Mucosa of rectum (tissue), 2 donors: ENCODE measurements around the gene CHSY3.

Experiments
- H3K27ac ChIP-seq, 2 donors: one replicate each; pipeline ENCODE4 v1.7.0; 2013; ENCODE audit warnings: inconsistent platforms in 2 of 2, low read depth in 2 of 2, low read length in 2 of 2
- H3K27me3 ChIP-seq, 2 donors: one replicate each; pipeline ENCODE4 v1.7.0; 2013; ENCODE audit warnings: low read length in 2 of 2; ENCODE audit not compliant: control insufficient read depth in 2 of 2, insufficient read depth in 2 of 2
- H3K36me3 ChIP-seq, 2 donors: one replicate each; pipeline ENCODE4 v1.7.0; 2013; ENCODE audit warnings: low read length in 2 of 2; ENCODE audit not compliant: control insufficient read depth in 2 of 2, insufficient read depth in 2 of 2
- H3K4me1 ChIP-seq, 2 donors: one replicate each; pipeline ENCODE4 v1.7.0; 2013; ENCODE audit warnings: low read length in 2 of 2, mild to moderate bottlenecking in 1 of 2; ENCODE audit not compliant: control insufficient read depth in 2 of 2, insufficient read depth in 2 of 2
- H3K4me3 ChIP-seq, 2 donors: one replicate each; pipeline ENCODE4 v1.7.0; 2013; ENCODE audit warnings: low read length in 2 of 2
- H3K9ac ChIP-seq, 2 donors: one replicate each; pipeline ENCODE4 v1.7.0; 2013; ENCODE audit warnings: low read length in 2 of 2, low read depth in 1 of 2, mild to moderate bottlenecking in 1 of 2
- H3K9me3 ChIP-seq, 2 donors: one replicate each; pipeline ENCODE4 v1.7.0; 2013; ENCODE audit warnings: low read length in 2 of 2; ENCODE audit not compliant: control insufficient read depth in 2 of 2
- donor health status: healthy.
- donor health status: Normal muscosa, but diverticular disease.

CHSY3 gene

GRCh38 chr5:129904102-129904666 is at the start of gene CHSY3:
Gene CHSY3 (plus strand): TSS chr5:129904465.
- Histone ChIP-seq H3K9me3 (no peaks in the 10 kb centered on the region), H3K9ac (peak within 1 kb of the TSS; percentile 24 to 57), H3K4me1 (peaks cover 7 to 15% of the 10 kb centered on the region in 2 donors), H3K27me3 (peaks cover 12 to 23% of the 10 kb centered on the region in 2 donors), H3K27ac (peak within 1 kb of the TSS in 1 of 2 donors; percentile 32), H3K4me3 (peak within 1 kb of the TSS; percentile 67 to 68), H3K36me3 (no peaks in the 10 kb centered on the region)

- no peaks in the 10 kb centered on the region for H3K4me1 ChIP-seq
- no peak overlapping the region for H3K4me3 ChIP-seq
- H3K9ac ChIP-seq, result no peak overlapping the region
- no peaks in the 10 kb centered on the region for H3K36me3 ChIP-seq
- H3K27ac ChIP-seq, result no peak overlapping the region
- no peaks in the 10 kb centered on the region for H3K9me3 ChIP-seq
- H3K27me3 ChIP-seq, result no peaks in the 10 kb centered on the region
These were observed 47.9 kb upstream of the CHSY3 start for GRCh38 chr5:129856325-129856724.

GRCh38 chr5:129857116-129857515 is 47.1 kb upstream of the CHSY3 start:
- H3K27ac ChIP-seq, result no peak overlapping the region
- H3K36me3 ChIP-seq, result no peaks in the 10 kb centered on the region
- no peaks in the 10 kb centered on the region for H3K27me3 ChIP-seq
- H3K4me1 ChIP-seq, result no peaks in the 10 kb centered on the region
- H3K9ac ChIP-seq, result no peak overlapping the region
- H3K9me3 ChIP-seq, result no peaks in the 10 kb centered on the region
- H3K4me3 ChIP-seq, result no peak overlapping the region

- H3K9ac ChIP-seq, result no peak overlapping the region
- no peaks in the 10 kb centered on the region for H3K4me1 ChIP-seq
- H3K9me3 ChIP-seq, result no peaks in the 10 kb centered on the region
- no peak overlapping the region for H3K4me3 ChIP-seq
- no peaks in the 10 kb centered on the region for H3K36me3 ChIP-seq
- no peak overlapping the region for H3K27ac ChIP-seq
- H3K27me3 ChIP-seq, result no peaks in the 10 kb centered on the region
These were observed 46.1 kb upstream of the CHSY3 start for GRCh38 chr5:129858131-129858675.

GRCh38 chr5:129884322-129884721 is 19.9 kb upstream of the CHSY3 start:
- Histone ChIP-seq H3K27me3 (no peaks in the 10 kb centered on the region), H3K4me3 (no peak overlapping the region), H3K9ac (no peak overlapping the region), H3K4me1 (no peaks in the 10 kb centered on the region), H3K9me3 (no peaks in the 10 kb centered on the region), H3K27ac (no peak overlapping the region), H3K36me3 (no peaks in the 10 kb centered on the region)

GRCh38 chr5:129899454-129899853 is 4.8 kb upstream of the CHSY3 start:
- Histone ChIP-seq H3K27ac (no peak overlapping the region), H3K4me1 (peaks cover 0 to 2% of the 10 kb centered on the region in 2 donors), H3K9ac (no peak overlapping the region), H3K36me3 (no peaks in the 10 kb centered on the region), H3K9me3 (no peaks in the 10 kb centered on the region), H3K4me3 (no peak overlapping the region), H3K27me3 (peaks cover 4 to 7% of the 10 kb centered on the region in 2 donors)

- H3K9ac ChIP-seq, result no peak overlapping the region
- H3K4me1 ChIP-seq, result peaks cover 7 to 15% of the 10 kb centered on the region in 2 donors
- no peaks in the 10 kb centered on the region for H3K9me3 ChIP-seq
- H3K36me3 ChIP-seq, result no peaks in the 10 kb centered on the region
- no peak overlapping the region for H3K4me3 ChIP-seq
- H3K27ac ChIP-seq, result no peak overlapping the region
- peaks cover 12 to 23% of the 10 kb centered on the region in 2 donors for H3K27me3 ChIP-seq
These were observed 1.4 kb upstream of the CHSY3 start for GRCh38 chr5:129902816-129903215.

GRCh38 chr5:129903466-129904101 is 681 bp upstream of the CHSY3 start:
- Histone ChIP-seq H3K4me1 (peaks cover 7 to 15% of the 10 kb centered on the region in 2 donors), H3K27ac (peak overlapping the region in 1 of 2 donors; percentile 32), H3K9ac (peak overlapping the region in 1 of 2 donors; percentile 56)

GRCh38 chr5:129904667-129905472 is 605 bp downstream of the CHSY3 start:
- Histone ChIP-seq H3K9me3 (no peaks in the 10 kb centered on the region), H3K9ac (peak overlapping the region; percentile 24 to 57), H3K27me3 (peaks cover 12 to 23% of the 10 kb centered on the region in 2 donors), H3K4me1 (peaks cover 7 to 15% of the 10 kb centered on the region in 2 donors), H3K4me3 (peak overlapping the region; percentile 67 to 68), H3K36me3 (no peaks in the 10 kb centered on the region), H3K27ac (no peak overlapping the region)

More at GRCh38 chr5:129903466-129904101, 681 bp upstream of the CHSY3 start:
- Histone ChIP-seq H3K4me3 (peak overlapping the region; percentile 67 to 68), H3K9me3 (no peaks in the 10 kb centered on the region), H3K27me3 (peaks cover 12 to 23% of the 10 kb centered on the region in 2 donors), H3K36me3 (no peaks in the 10 kb centered on the region)
